Right lobe of liver (tissue), 6 donors: ENCODE measurements around the gene RABGAP1. TPM values are rescaled to one million over a fixed set of nuclear protein-coding genes. Genes with fewer than 3 reads are reported as not detected.
A peak's percentile ranks its signal among the peaks of the same experiment; 100 is the strongest.

Experiments used
- ATAC-seq, 4 donors: fragments of 200-7000 bp; cut with Tn5 transposase; one replicate each; pipeline ENCODE4 v1.9.1; 2020; ENCODE audit warnings: mild to moderate bottlenecking in 4 of 4, moderate library complexity in 4 of 4
- DNase-seq, 3 donors: peaks; one replicate each; pipeline ENCODE4 v3.0.0-alpha.2; 2020
- H3K27ac ChIP-seq, 3 donors: fragments of 200-600 bp; one replicate each; pipeline ENCODE4 v1.8.0; 2022
- H3K27me3 ChIP-seq, 2 donors: fragments of 200-600 bp; one replicate each; pipeline ENCODE4 v1.8.0; 2022
- H3K36me3 ChIP-seq, 4 donors: fragments of 200-600 bp; sonication (generic) in 1 of 4; one replicate each; pipeline versions ENCODE4 v1.5.1 to v1.8.0; 2017 to 2022; ENCODE audit warnings: control low read depth in 1 of 4
- H3K4me1 ChIP-seq, 4 donors: fragments of 200-600 bp; sonication (generic) in 1 of 4; one replicate each; pipeline versions ENCODE4 v1.5.1 to v1.8.0; 2017 to 2022; ENCODE audit warnings: control low read depth in 1 of 4
- H3K4me3 ChIP-seq, 3 donors: fragments of 200-600 bp; one replicate each; pipeline ENCODE4 v1.8.0; 2022
- H3K9me3 ChIP-seq, 4 donors: fragments of 200-600 bp; sonication (generic) in 1 of 4; one replicate each; pipeline versions ENCODE4 v1.5.1 to v1.8.0; 2017 to 2022; ENCODE audit warnings: control low read depth in 1 of 4
- POLR2A ChIP-seq: fragments of 450-650 bp; IDR thresholded peaks from one replicate; pipeline ENCODE4 v1.6.1; 2017; ENCODE audit warnings: antibody characterized with exemption, mild to moderate bottlenecking
- WGBS: methylation state at CpG from one replicate; pipeline ENCODE4 v1.1.6; 2018; ENCODE audit warnings: low coverage, low lambda C conversion rate; ENCODE audit not compliant: insufficient coverage; ENCODE audit errors: missing lambda C conversion rate; 5-methylcytosine and 5-hydroxymethylcytosine counted together
- intact Hi-C, 2 donors: fragments of 100-400 bp; cut with DNase I; formaldehyde crosslinking; loops; one replicate each; pipeline versions ENCODE4 v1.11.2 to v1.14.1; 2022
- total RNA-seq, 6 experiments: library from RNA; depleted of rRNA in 2 of 6; stranded (reverse); fragments of >200 nt in 2 of 6; fragmentation: NEBNext Ultra II Directional in 3 of 6; extraction: Animal tissue kit (Norgen Biotek cat#: 25700) in 3 of 6; gene quantifications; one replicate each; pipeline versions ENCODE4 v1.1.0 to v1.2.4, GENCODE V29; 2016 to 2023
- TF ChIP-seq, protein P1 (sequence below), 4 donors: fragments of 200-600 bp in 3 of 4; fragments of 450-650 bp in 1 of 4; IDR thresholded peaks; one replicate each; pipeline versions ENCODE4 v1.5.1 to v1.8.0; 2016 to 2022; ENCODE audit warnings: antibody characterized with exemption in 4 of 4, mild to moderate bottlenecking in 2 of 4
- donor health status: DM: no; HTN: yes; CAD: no.
- donor health status: DM: no; HTN: no; CAD: no.
- donor health status: DM: no; HTN: no; CAD: no.
- donor health status: DM: no; HTN: yes; CAD: no.
- donor health status: DM: no; HTN: yes; CAD: no.

Gene RABGAP1
- total RNA-seq, 6 experiments from 2014 or later = 11.4 to 15.4 (median 13.5) TPM

DNA sequence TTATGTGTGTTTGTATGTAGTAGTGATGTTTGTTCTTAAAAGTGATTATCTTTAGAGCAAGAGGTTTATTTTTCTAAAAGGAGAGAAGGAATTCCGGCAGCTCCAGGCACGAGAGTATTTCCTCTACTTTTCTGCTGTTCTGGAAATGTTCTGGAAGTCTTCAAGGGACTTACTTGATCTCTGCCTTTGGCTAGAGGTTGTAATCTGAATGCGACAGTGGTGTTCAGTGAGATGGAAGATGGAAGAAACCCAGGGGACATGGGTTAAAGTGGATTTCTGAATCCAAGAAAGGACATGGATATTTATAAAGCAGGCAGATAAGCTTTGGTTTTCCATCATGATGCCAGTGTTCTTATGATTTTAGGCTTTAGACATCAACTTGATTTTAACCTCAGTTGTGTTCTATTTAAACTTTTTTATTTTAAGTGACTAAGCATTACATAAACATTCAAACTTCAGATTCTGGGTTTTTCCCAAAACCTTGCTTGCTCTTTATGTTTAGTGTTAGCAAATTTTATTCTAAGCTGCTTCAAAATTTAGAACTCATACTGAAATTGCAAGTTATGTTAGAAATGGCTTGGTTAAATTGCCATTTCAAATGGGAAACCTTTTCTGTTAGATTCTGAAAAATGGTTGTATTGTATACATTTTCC, 96.2 kb downstream of the RABGAP1 start:
- DNase-seq (no peak), ATAC-seq (no peak)
- no peaks in the 10 kb centered on the region for H3K36me3 ChIP-seq
- no peaks in the 10 kb centered on the region for H3K27me3 ChIP-seq
- intact Hi-C loops = no loop called here
- no peak overlapping the region for H3K4me3 ChIP-seq
- no peaks in the 10 kb centered on the region for H3K9me3 ChIP-seq
- peaks cover 0 to 12% (median 0%) of the 10 kb centered on the region in 4 donors for H3K4me1 ChIP-seq
- WGBS = 69% methylated on average over 3 of the region's 3 CpGs
- H3K27ac ChIP-seq = no peak overlapping the region
- TF ChIP-seq POLR2A = no peak
- TF ChIP-seq, protein P1, sequence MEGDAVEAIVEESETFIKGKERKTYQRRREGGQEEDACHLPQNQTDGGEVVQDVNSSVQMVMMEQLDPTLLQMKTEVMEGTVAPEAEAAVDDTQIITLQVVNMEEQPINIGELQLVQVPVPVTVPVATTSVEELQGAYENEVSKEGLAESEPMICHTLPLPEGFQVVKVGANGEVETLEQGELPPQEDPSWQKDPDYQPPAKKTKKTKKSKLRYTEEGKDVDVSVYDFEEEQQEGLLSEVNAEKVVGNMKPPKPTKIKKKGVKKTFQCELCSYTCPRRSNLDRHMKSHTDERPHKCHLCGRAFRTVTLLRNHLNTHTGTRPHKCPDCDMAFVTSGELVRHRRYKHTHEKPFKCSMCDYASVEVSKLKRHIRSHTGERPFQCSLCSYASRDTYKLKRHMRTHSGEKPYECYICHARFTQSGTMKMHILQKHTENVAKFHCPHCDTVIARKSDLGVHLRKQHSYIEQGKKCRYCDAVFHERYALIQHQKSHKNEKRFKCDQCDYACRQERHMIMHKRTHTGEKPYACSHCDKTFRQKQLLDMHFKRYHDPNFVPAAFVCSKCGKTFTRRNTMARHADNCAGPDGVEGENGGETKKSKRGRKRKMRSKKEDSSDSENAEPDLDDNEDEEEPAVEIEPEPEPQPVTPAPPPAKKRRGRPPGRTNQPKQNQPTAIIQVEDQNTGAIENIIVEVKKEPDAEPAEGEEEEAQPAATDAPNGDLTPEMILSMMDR (IDR thresholded peaks at IDR 0.05) = no peak

- H3K27ac ChIP-seq = no peak overlapping the region
- 20% methylated on average over 1 of the region's 1 CpG for WGBS
- H3K9me3 ChIP-seq = no peaks in the 10 kb centered on the region
- DNase-seq = no peak
- no peak for TF ChIP-seq POLR2A
- TF ChIP-seq, protein P1 (IDR thresholded peaks at IDR 0.05) = no peak
- H3K4me3 ChIP-seq = no peak overlapping the region
- no peaks in the 10 kb centered on the region for H3K27me3 ChIP-seq
- intact Hi-C loops = no loop called here
- peaks cover 0 to 12% (median 0%) of the 10 kb centered on the region in 4 donors for H3K4me1 ChIP-seq
- H3K36me3 ChIP-seq = no peaks in the 10 kb centered on the region
- ATAC-seq = peak in 3 of 4 donors; percentile 22 to 72 (median 65)
Observed at GRCh38 chr9:123039617-123040219, 98.9 kb downstream of the RABGAP1 start.

DNA sequence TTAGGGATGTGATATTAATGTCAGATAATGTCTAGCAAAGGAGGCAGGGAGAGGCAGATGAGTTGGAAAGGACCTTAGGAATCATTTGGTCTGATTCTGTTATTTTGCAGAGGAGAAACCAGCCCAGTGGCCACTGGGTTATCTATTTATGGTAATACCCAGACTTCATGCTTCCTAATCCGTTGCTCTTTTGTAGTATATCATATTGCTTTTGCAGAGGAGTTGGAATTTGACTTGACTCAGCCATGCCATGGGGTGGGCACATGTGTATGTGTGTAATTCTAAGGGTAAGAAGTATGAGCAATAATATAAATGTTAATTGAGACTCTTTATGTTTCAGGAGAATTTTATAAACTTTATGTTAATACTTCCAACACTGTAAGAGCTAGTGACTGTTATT, 100.0 kb downstream of the RABGAP1 start:
- 50% methylated on average over 1 of the region's 1 CpG for WGBS
- Histone ChIP-seq H3K9me3 (no peaks in the 10 kb centered on the region), H3K27me3 (no peaks in the 10 kb centered on the region), H3K36me3 (no peaks in the 10 kb centered on the region), H3K4me1 (peaks cover 0 to 13% (median 0%) of the 10 kb centered on the region in 4 donors), H3K27ac (no peak overlapping the region), H3K4me3 (no peak overlapping the region)
- DNase-seq (no peak), ATAC-seq (no peak)
- TF ChIP-seq, protein P1 (IDR thresholded peaks at IDR 0.05) = no peak
- no peak for TF ChIP-seq POLR2A
- intact Hi-C loops = no loop called here

DNA sequence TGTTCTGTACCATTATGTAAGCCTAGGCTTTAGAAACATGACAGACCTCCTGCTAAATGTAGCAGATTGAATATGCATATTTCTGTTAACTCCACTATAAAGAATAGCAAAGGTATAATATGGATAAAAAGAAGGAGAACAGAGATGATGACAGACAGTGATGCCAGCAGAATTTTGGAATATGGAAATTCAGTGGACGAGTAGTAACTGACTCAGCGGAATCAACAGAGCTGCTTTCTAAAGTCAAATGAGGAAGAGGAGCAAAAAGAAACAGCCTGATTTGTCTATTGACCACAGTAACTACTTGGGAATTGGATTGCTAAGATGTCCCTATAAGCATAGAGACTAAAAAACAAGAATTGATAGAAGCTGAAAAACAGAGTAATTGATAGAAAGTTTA, 100.7 kb downstream of the RABGAP1 start:
- no peaks in the 10 kb centered on the region for H3K36me3 ChIP-seq
- intact Hi-C loops = no loop called here

More for the DNA sequence above, 100.7 kb downstream of the RABGAP1 start:
- Histone ChIP-seq H3K9me3 (no peaks in the 10 kb centered on the region), H3K4me3 (no peak overlapping the region), H3K27ac (no peak overlapping the region), H3K27me3 (no peaks in the 10 kb centered on the region), H3K4me1 (peaks cover 0 to 20% (median 0%) of the 10 kb centered on the region in 4 donors)
- TF ChIP-seq, protein P1 (IDR thresholded peaks at IDR 0.05) = no peak
- no peak for TF ChIP-seq POLR2A
- 75% methylated on average over 2 of the region's 2 CpGs for WGBS
- DNase-seq (no peak), ATAC-seq (no peak)
